Endodermal cell (in vitro differentiated cells): ENCODE measurements around the gene ZFX. TPM values are rescaled to one million over a fixed set of nuclear protein-coding genes. Genes with fewer than 3 reads are reported as not detected.
A peak's percentile ranks its signal among the peaks of the same experiment; 100 is the strongest.

Experiments used
- DNase-seq: peaks from one replicate; pipeline ENCODE4 v3.0.0-alpha.2; 2017
- H3K27ac ChIP-seq: 2 replicates; pipeline ENCODE4 v1.5.1; 2013; ENCODE audit warnings: mild to moderate bottlenecking, low read depth, low read length, moderate library complexity
- H3K27me3 ChIP-seq: 2 replicates; pipeline ENCODE4 v1.6.1; 2013; ENCODE audit warnings: mild to moderate bottlenecking, low read length, moderate library complexity; ENCODE audit not compliant: insufficient read depth, control insufficient read depth, poor library complexity, severe bottlenecking
- H3K36me3 ChIP-seq: 2 replicates; pipeline ENCODE4 v1.7.0; 2013; ENCODE audit warnings: mild to moderate bottlenecking, low read length, moderate library complexity; ENCODE audit not compliant: control insufficient read depth, insufficient read depth
- H3K4me1 ChIP-seq: one replicate; pipeline ENCODE4 v1.7.0; 2013; ENCODE audit warnings: low read length; ENCODE audit not compliant: control insufficient read depth, insufficient read depth
- H3K4me3 ChIP-seq: 2 replicates; pipeline ENCODE4 v1.5.1; 2013; ENCODE audit warnings: mild to moderate bottlenecking, low read length, moderate library complexity
- H3K9ac ChIP-seq: 2 replicates; pipeline ENCODE4 v1.6.1; 2013; ENCODE audit warnings: mild to moderate bottlenecking, low read length, moderate library complexity; ENCODE audit not compliant: poor library complexity, severe bottlenecking; ENCODE audit errors: extremely low read depth
- H3K9me3 ChIP-seq: 2 replicates; pipeline ENCODE4 v1.6.1; 2013; ENCODE audit warnings: mild to moderate bottlenecking, low read length, moderate library complexity; ENCODE audit not compliant: control insufficient read depth
- H3K27ac Mint-ChIP-seq: 2 replicates; pipeline ENCODE4 v1.8.0; 2020; ENCODE audit warnings: mixed read lengths
- H3K27me3 Mint-ChIP-seq: 2 replicates; pipeline ENCODE4 v1.8.0; 2021; ENCODE audit warnings: mild to moderate bottlenecking, mixed read lengths; ENCODE audit not compliant: insufficient read depth
- H3K36me3 Mint-ChIP-seq: 2 replicates; pipeline ENCODE4 v1.8.0; 2020; ENCODE audit warnings: low read depth, mixed read lengths
- H3K4me1 Mint-ChIP-seq: 2 replicates; pipeline ENCODE4 v1.8.0; 2020; ENCODE audit warnings: mixed read lengths
- H3K4me3 Mint-ChIP-seq: 2 replicates; pipeline ENCODE4 v1.8.0; 2020; ENCODE audit warnings: mild to moderate bottlenecking, moderate library complexity, mixed read lengths
- H3K9me3 Mint-ChIP-seq: 2 replicates; pipeline ENCODE4 v1.8.0; 2020; ENCODE audit warnings: mild to moderate bottlenecking, mixed read lengths
- WGBS, 2 experiments: methylation state at CpG; one replicate each; pipeline versions ENCODE4 v1.1.5 to v1.1.7; 2013; ENCODE audit warnings: missing lambda C conversion rate in 2 of 2, mixed read lengths in 1 of 2; ENCODE audit not compliant: insufficient coverage in 1 of 2, insufficient read length in 1 of 2; 5-methylcytosine and 5-hydroxymethylcytosine counted together
- total RNA-seq, 2 donors: library from RNA; stranded (reverse); fragmentation: NEBNext Ultra II Directional in 1 of 2; extraction: Animal tissue kit (Norgen Biotek cat#: 25700) in 1 of 2; gene quantifications; 2 replicates in 1 of 2; 3 replicates in 1 of 2; pipeline ENCODE4 v1.2.1, GENCODE V29; 2021
- TF ChIP-seq, protein P1 (sequence below): fragments of 200-600 bp; sonication (generic); conservative IDR thresholded peaks from 2 replicates; pipeline ENCODE4 v1.5.0; 2021; ENCODE audit warnings: antibody characterized with exemption, mild to moderate bottlenecking

ZFX gene
- total RNA-seq, 2 donors from 2014 or later, result 20.3 to 51.0 TPM

DNA sequence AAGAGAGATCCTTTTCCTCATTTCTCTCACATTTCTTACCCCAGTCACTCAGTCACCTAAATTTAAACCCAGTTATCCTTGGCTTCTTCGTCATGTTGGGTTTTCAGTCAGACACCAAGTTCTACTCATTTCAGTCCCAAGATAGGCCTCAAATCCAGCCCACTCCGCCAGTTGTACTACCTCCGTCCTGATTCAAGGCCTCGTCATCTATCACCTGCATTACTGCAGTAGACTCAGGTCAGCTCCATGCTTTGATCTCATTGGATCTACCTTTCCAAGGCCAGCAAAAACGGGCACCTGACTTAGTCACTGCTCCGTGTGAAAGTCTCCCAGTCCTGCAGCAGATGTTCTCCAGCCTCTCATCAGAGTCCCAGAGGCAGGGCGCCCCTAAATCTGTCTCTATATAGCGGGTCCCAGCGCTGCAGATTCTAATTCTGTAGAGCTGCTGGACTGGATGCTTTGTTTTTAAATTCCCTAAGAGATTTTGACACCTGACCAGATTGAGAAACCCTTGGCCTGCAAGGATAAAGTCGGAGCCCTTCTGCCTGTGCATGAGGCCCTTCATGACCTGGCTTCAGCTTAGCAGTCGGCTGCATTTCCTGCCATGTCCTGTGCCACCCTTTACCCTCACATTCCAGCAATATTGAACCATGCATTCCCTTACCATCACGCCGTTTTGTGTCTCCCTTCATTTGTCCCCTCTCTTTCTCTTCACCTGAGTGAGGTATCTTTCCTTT lies 53.7 kb downstream of the ZFX start:
- Mint-ChIP-seq H3K4me1 (peaks cover 16% of the 10 kb centered on the region), H3K9me3 (no peaks in the 10 kb centered on the region), H3K4me3 (no peak overlapping the region), H3K36me3 (peaks cover 34% of the 10 kb centered on the region), H3K27ac (no peak overlapping the region), H3K27me3 (no peaks in the 10 kb centered on the region)
- 96% methylated on average over 9 to 13 of the region's 13 CpGs for WGBS, 2 experiments
- H3K27ac ChIP-seq, result no peak overlapping the region
- TF ChIP-seq, protein P1, sequence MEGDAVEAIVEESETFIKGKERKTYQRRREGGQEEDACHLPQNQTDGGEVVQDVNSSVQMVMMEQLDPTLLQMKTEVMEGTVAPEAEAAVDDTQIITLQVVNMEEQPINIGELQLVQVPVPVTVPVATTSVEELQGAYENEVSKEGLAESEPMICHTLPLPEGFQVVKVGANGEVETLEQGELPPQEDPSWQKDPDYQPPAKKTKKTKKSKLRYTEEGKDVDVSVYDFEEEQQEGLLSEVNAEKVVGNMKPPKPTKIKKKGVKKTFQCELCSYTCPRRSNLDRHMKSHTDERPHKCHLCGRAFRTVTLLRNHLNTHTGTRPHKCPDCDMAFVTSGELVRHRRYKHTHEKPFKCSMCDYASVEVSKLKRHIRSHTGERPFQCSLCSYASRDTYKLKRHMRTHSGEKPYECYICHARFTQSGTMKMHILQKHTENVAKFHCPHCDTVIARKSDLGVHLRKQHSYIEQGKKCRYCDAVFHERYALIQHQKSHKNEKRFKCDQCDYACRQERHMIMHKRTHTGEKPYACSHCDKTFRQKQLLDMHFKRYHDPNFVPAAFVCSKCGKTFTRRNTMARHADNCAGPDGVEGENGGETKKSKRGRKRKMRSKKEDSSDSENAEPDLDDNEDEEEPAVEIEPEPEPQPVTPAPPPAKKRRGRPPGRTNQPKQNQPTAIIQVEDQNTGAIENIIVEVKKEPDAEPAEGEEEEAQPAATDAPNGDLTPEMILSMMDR, result no peak
- no peaks in the 10 kb centered on the region for H3K27me3 ChIP-seq
- no peaks in the 10 kb centered on the region for H3K9me3 ChIP-seq
- H3K9ac ChIP-seq, result no peak overlapping the region
- H3K4me1 ChIP-seq, result no peaks in the 10 kb centered on the region
- peaks cover 9% of the 10 kb centered on the region for H3K36me3 ChIP-seq
- no peak overlapping the region for H3K4me3 ChIP-seq
- DNase-seq, result no peak

DNA sequence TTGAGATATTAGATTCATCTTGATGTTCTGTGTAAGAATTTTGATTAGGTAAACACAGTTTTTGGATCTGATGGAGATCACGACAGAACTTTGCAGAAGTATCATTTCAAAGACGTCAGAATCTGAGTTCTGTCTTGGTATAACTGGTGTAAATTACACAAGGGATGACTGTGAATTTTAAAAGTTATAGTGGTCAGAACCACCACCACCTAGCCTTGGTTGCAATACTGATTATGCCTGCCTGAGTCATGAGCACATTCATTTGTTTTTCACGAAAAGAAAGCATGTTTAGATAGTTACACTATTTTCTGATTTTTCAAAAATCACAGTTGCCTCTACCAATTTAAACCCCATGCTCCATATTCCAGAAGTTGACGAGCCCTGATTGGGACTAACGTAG lies 54.8 kb downstream of the ZFX start:
- TF ChIP-seq, protein P1, result no peak
- H3K9ac ChIP-seq, result no peak overlapping the region
- H3K36me3 Mint-ChIP-seq, result peaks cover 34% of the 10 kb centered on the region
- H3K36me3 ChIP-seq, result peaks cover 13% of the 10 kb centered on the region
- no peaks in the 10 kb centered on the region for H3K4me1 ChIP-seq
- H3K9me3 ChIP-seq, result no peaks in the 10 kb centered on the region
- WGBS, 2 experiments, result 67 to 95% methylated on average over 1 to 5 of the region's 5 CpGs
- H3K27me3 ChIP-seq, result no peaks in the 10 kb centered on the region
- no peak for DNase-seq
- H3K4me3 ChIP-seq, result no peak overlapping the region
- H3K27me3 Mint-ChIP-seq, result no peaks in the 10 kb centered on the region
- H3K27ac Mint-ChIP-seq, result no peak overlapping the region
- no peaks in the 10 kb centered on the region for H3K9me3 Mint-ChIP-seq
- H3K4me3 Mint-ChIP-seq, result no peak overlapping the region
- H3K4me1 Mint-ChIP-seq, result peaks cover 16% of the 10 kb centered on the region
- no peak overlapping the region for H3K27ac ChIP-seq

DNA sequence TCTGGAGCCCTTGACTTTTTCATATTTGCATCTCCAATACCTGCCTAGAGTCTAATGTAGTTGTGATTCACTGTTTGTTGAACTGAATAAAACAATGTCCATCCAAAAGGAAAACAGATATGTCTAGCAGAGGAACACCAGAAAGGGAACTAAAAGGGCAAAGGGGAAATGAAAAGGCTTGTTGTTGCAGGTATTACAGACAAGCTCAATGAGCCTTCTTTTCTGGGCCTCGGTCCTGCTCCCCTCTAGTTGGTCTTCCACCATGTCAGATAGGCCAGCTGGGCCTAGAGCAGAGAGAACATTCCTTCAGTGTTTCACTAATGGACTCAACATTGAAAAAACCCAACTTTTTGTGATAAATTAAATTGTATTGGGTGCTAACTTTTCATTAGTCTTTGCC lies 55.4 kb downstream of the ZFX start:
- no peaks in the 10 kb centered on the region for H3K27me3 ChIP-seq
- H3K27ac Mint-ChIP-seq, result peak overlapping the region; percentile 7
- TF ChIP-seq, protein P1, result no peak
- no peaks in the 10 kb centered on the region for H3K9me3 ChIP-seq
- DNase-seq, result no peak
- H3K36me3 Mint-ChIP-seq, result peaks cover 37% of the 10 kb centered on the region
- no peak overlapping the region for H3K4me3 ChIP-seq
- peaks cover 14% of the 10 kb centered on the region for H3K36me3 ChIP-seq
- H3K9ac ChIP-seq, result no peak overlapping the region
- no peaks in the 10 kb centered on the region for H3K4me1 ChIP-seq
- H3K9me3 Mint-ChIP-seq, result no peaks in the 10 kb centered on the region
- WGBS, 2 experiments, result 100% methylated on average over 1 of the region's 1 CpG; no CpG with 5 or more reads in 1 of the 2 experiments
- no peak overlapping the region for H3K27ac ChIP-seq
- H3K4me3 Mint-ChIP-seq, result no peak overlapping the region
- H3K4me1 Mint-ChIP-seq, result peaks cover 16% of the 10 kb centered on the region
- H3K27me3 Mint-ChIP-seq, result no peaks in the 10 kb centered on the region
